Thyroid gland (tissue), 4 donors: ENCODE measurements around the gene DHX57.

ENCODE experiments used
- POLR2A ChIP-seq, 2 donors: fragments of 450-650 bp; IDR thresholded peaks; one replicate each; pipeline ENCODE4 v1.6.1; 2017; ENCODE audit warnings: antibody characterized with exemption in 2 of 2, mild to moderate bottlenecking in 2 of 2, moderate library complexity in 1 of 2
- TF ChIP-seq, protein P1 (sequence below), 6 experiments: fragments of 200-600 bp in 3 of 6; fragments of 450-650 bp in 3 of 6; sonication (generic) in 3 of 6; IDR thresholded peaks; one replicate each; pipeline ENCODE4 v1.5.1; 2016 to 2019; ENCODE audit warnings: antibody characterized with exemption in 6 of 6, mild to moderate bottlenecking in 2 of 6, inconsistent platforms in 1 of 6, moderate library complexity in 1 of 6

GRCh38 chr2:38922902-38923301, 47.2 kb upstream of the DHX57 start:
- TF ChIP-seq, protein P1, sequence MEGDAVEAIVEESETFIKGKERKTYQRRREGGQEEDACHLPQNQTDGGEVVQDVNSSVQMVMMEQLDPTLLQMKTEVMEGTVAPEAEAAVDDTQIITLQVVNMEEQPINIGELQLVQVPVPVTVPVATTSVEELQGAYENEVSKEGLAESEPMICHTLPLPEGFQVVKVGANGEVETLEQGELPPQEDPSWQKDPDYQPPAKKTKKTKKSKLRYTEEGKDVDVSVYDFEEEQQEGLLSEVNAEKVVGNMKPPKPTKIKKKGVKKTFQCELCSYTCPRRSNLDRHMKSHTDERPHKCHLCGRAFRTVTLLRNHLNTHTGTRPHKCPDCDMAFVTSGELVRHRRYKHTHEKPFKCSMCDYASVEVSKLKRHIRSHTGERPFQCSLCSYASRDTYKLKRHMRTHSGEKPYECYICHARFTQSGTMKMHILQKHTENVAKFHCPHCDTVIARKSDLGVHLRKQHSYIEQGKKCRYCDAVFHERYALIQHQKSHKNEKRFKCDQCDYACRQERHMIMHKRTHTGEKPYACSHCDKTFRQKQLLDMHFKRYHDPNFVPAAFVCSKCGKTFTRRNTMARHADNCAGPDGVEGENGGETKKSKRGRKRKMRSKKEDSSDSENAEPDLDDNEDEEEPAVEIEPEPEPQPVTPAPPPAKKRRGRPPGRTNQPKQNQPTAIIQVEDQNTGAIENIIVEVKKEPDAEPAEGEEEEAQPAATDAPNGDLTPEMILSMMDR (IDR thresholded peaks at IDR 0.05): no peak
- TF ChIP-seq POLR2A (IDR thresholded peaks at IDR 0.05): no peak
